ENCODE data around the gene RGS3.
"Not testable (repeated sequence)": the region's sequence is repeated elsewhere in the genome, so short reads cannot be mapped to it uniquely, and the experiment has no call there.

DNA sequence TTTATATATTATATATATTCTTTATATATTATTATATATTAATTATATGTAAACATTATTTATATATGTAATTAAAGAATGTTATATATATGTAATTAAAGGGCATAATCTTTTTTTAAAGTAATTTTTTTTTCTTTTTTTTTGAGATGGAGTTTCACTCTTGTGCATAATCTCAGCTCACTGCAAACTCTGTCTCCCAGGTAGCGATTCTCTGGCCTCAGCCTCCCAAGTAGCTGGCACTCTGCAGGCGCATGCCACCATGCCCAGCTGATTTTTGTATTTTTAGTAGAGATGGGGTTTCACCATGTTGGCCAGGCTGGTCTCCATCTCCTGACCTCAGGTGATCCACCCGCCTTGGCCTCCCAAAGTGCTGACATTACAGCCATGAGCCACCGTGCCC lies 27.6 kb downstream of the RGS3 start:
- TF ChIP-seq, protein P1, sequence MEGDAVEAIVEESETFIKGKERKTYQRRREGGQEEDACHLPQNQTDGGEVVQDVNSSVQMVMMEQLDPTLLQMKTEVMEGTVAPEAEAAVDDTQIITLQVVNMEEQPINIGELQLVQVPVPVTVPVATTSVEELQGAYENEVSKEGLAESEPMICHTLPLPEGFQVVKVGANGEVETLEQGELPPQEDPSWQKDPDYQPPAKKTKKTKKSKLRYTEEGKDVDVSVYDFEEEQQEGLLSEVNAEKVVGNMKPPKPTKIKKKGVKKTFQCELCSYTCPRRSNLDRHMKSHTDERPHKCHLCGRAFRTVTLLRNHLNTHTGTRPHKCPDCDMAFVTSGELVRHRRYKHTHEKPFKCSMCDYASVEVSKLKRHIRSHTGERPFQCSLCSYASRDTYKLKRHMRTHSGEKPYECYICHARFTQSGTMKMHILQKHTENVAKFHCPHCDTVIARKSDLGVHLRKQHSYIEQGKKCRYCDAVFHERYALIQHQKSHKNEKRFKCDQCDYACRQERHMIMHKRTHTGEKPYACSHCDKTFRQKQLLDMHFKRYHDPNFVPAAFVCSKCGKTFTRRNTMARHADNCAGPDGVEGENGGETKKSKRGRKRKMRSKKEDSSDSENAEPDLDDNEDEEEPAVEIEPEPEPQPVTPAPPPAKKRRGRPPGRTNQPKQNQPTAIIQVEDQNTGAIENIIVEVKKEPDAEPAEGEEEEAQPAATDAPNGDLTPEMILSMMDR (IDR thresholded peaks at IDR 0.05), result not testable (repeated sequence)
- TF ChIP-seq POLR2A, POLR2AphosphoS5 (IDR thresholded peaks at IDR 0.05): not testable (repeated sequence)
